IMR-90 (cell line): ENCODE measurements around the gene NXT2. TPM values are rescaled to one million over a fixed set of nuclear protein-coding genes. Genes with fewer than 3 reads are reported as not detected.

ENCODE experiments used
- ATAC-seq: fragments of 200-7000 bp; cut with Tn5 transposase; 2 replicates; pipeline ENCODE4 v1.9.1; 2020; ENCODE audit warnings: low read depth, mild to moderate bottlenecking, moderate library complexity
- BruUV-seq: library from RNA; stranded (reverse); fragments of 400-500 nt; replicated peaks from 2 replicates; lab custom pipeline; 2021; lab: Mats Ljungman, UMichigan
- CTCF ChIA-PET: fragments of 300-600 bp; formaldehyde crosslinking; extraction: SDS; loops from one replicate; lab custom pipeline; 2021; ENCODE audit warnings: antibody characterized with exemption; lab: Yijun Ruan, JAX
- POLR2A ChIA-PET: fragments of 300-600 bp; sonication (Branson Sonifier 250); formaldehyde crosslinking; loops from one replicate; lab custom pipeline; 2022; ENCODE audit warnings: antibody characterized with exemption; ENCODE audit not compliant: unreplicated experiment; lab: Charles Lee
- DNase-seq: peaks from one replicate; pipeline ENCODE4 v3.0.0; 2013
- H2AFZ ChIP-seq: replicated peaks from 2 replicates; pipeline ENCODE3; 2013; ENCODE audit warnings: low read length, mild to moderate bottlenecking; ENCODE audit not compliant: poor library complexity
- H2AK5ac ChIP-seq: 2 replicates; pipeline ENCODE4 v1.6.1; 2013; ENCODE audit warnings: low read depth, low read length, inconsistent platforms
- H2AK9ac ChIP-seq: replicated peaks from 2 replicates; pipeline ENCODE3; 2013; ENCODE audit warnings: mild to moderate bottlenecking, low read depth, low read length, moderate library complexity; ENCODE audit not compliant: poor library complexity
- H2BK120ac ChIP-seq: 2 replicates; pipeline ENCODE4 v1.6.1; 2013; ENCODE audit warnings: low read depth, low read length, inconsistent platforms
- H2BK15ac ChIP-seq: 3 replicates; pipeline ENCODE4 v1.6.1; 2013; ENCODE audit warnings: low read depth, low read length, inconsistent platforms
- H2BK20ac ChIP-seq: 2 replicates; pipeline ENCODE4 v1.6.1; 2013; ENCODE audit warnings: low read depth, mild to moderate bottlenecking, inconsistent platforms, low read length, moderate library complexity
- H2BK5ac ChIP-seq: 2 replicates; pipeline ENCODE4 v1.6.1; 2013; ENCODE audit warnings: mild to moderate bottlenecking, low read depth, low read length, inconsistent platforms; ENCODE audit not compliant: poor library complexity, severe bottlenecking
- H3K14ac ChIP-seq: replicated peaks from 2 replicates; pipeline ENCODE4 v1.6.1; 2013; ENCODE audit warnings: low read depth, low read length, inconsistent platforms
- H3K18ac ChIP-seq: 2 replicates; pipeline ENCODE4 v1.6.1; 2013; ENCODE audit warnings: low read depth, low read length, control low read depth
- H3K23ac ChIP-seq: 2 replicates; pipeline ENCODE4 v1.6.1; 2013; ENCODE audit warnings: low read depth, low read length, inconsistent platforms
- H3K27ac ChIP-seq: 2 replicates; pipeline ENCODE4 v1.5.1; 2013; ENCODE audit warnings: mild to moderate bottlenecking, control low read depth, low read length; ENCODE audit not compliant: insufficient read depth
- H3K27me3 ChIP-seq: 2 replicates; pipeline ENCODE4 v1.6.1; 2013; ENCODE audit warnings: low read length; ENCODE audit not compliant: control insufficient read depth, insufficient read depth
- H3K36me3 ChIP-seq: 2 replicates; pipeline ENCODE4 v1.6.1; 2013; ENCODE audit warnings: low read length, mixed read lengths; ENCODE audit not compliant: control insufficient read depth, insufficient read depth
- H3K4ac ChIP-seq: 2 replicates; pipeline ENCODE4 v1.6.1; 2013; ENCODE audit warnings: low read depth, low read length, inconsistent platforms
- H3K4me1 ChIP-seq: 2 replicates; pipeline ENCODE4 v1.6.1; 2013; ENCODE audit warnings: low read length, mixed read lengths; ENCODE audit not compliant: control insufficient read depth, insufficient read depth
- H3K4me2 ChIP-seq: 2 replicates; pipeline ENCODE4 v1.6.1; 2013; ENCODE audit warnings: low read depth, mild to moderate bottlenecking, control low read depth, low read length, moderate library complexity
- H3K4me3 ChIP-seq: 2 replicates; pipeline ENCODE4 v1.5.1; 2013; ENCODE audit warnings: low read depth, mild to moderate bottlenecking, control low read depth, low read length, moderate library complexity; ENCODE audit not compliant: insufficient read depth
- H3K56ac ChIP-seq: 2 replicates; pipeline ENCODE4 v1.6.1; 2013; ENCODE audit warnings: low read length, inconsistent platforms; ENCODE audit not compliant: insufficient read depth; ENCODE audit errors: extremely low read depth
- H3K79me1 ChIP-seq, 2 experiments: 2 replicates each; pipeline ENCODE4 v1.6.1; 2013; ENCODE audit warnings: low read length in 2 of 2, inconsistent platforms in 1 of 2, low read depth in 1 of 2
- H3K9ac ChIP-seq: 2 replicates; pipeline ENCODE4 v1.6.1; 2013; ENCODE audit warnings: low read depth, low read length, control low read depth
- H3K9me1 ChIP-seq: 2 replicates; pipeline ENCODE4 v1.6.1; 2013; ENCODE audit warnings: low read length, inconsistent platforms; ENCODE audit not compliant: insufficient read depth
- H3K9me3 ChIP-seq: 2 replicates; pipeline ENCODE4 v1.6.1; 2013; ENCODE audit warnings: low read length; ENCODE audit not compliant: control insufficient read depth, insufficient read depth
- H4K20me1 ChIP-seq: 2 replicates; pipeline ENCODE4 v1.6.1; 2013; ENCODE audit warnings: low read length, inconsistent platforms; ENCODE audit not compliant: insufficient read depth
- H4K5ac ChIP-seq: 2 replicates; pipeline ENCODE4 v1.6.1; 2013; ENCODE audit warnings: mild to moderate bottlenecking, low read depth, low read length, control low read depth
- H4K8ac ChIP-seq, 2 experiments: 2 replicates each; pipeline ENCODE4 v1.6.1; 2013; ENCODE audit warnings: low read depth in 2 of 2, low read length in 2 of 2, control low read depth in 1 of 2, inconsistent platforms in 1 of 2
- H4K91ac ChIP-seq: 2 replicates; pipeline ENCODE4 v1.6.1; 2013; ENCODE audit warnings: low read depth, low read length, inconsistent platforms; ENCODE audit not compliant: insufficient read depth
- BHLHE40 ChIP-seq: fragments of 150-350 bp; IDR thresholded peaks from 2 replicates; pipeline ENCODE4 v1.6.1; 2016; ENCODE audit warnings: mild to moderate bottlenecking, low read depth, low read length
- CHD1 ChIP-seq: IDR thresholded peaks from 2 replicates; pipeline ENCODE4 v1.6.1; 2012; ENCODE audit warnings: low read depth, low read length, improper control_type of control experiment
- POLR2A ChIP-seq: IDR thresholded peaks from 2 replicates; pipeline ENCODE4 v1.6.1; 2012; ENCODE audit warnings: mild to moderate bottlenecking, low read depth, low read length
- RAD21 ChIP-seq: IDR thresholded peaks from 2 replicates; pipeline ENCODE4 v1.6.1; 2012; ENCODE audit warnings: low read length, improper control_type of control experiment
- WGBS, 2 experiments: methylation state at CpG; one replicate each; pipeline versions ENCODE4 v1.1.5 to v1.1.7; 2013; ENCODE audit warnings: missing lambda C conversion rate in 2 of 2; ENCODE audit not compliant: insufficient read length in 1 of 2; ENCODE audit errors: extremely low coverage in 2 of 2; 5-methylcytosine and 5-hydroxymethylcytosine counted together
- dilution Hi-C: fragments of 300-500 bp; cut with HindIII; formaldehyde crosslinking; loops from one replicate; pipeline ENCODE4 v1.14.3; 2018; ENCODE audit warnings: low sequenced_read_pairs; ENCODE audit not compliant: unreplicated experiment
- in situ Hi-C: fragments of 300-500 bp; cut with MboI; formaldehyde crosslinking; loops from 3 replicates; pipeline ENCODE4 v1.14.3; 2019; ENCODE audit warnings: low sequenced_read_pairs, inconsistent platforms, mixed read lengths
- intact Hi-C: fragments of 100-400 bp; cut with micrococcal nuclease; formaldehyde crosslinking; loops from 2 replicates; pipeline ENCODE4 v1.10.0; 2022
- polyA plus RNA-seq, 3 experiments: library from polyadenylated mRNA; depleted of rRNA; stranded (reverse); fragments of >200 nt; gene quantifications; 2 replicates each; pipeline ENCODE4 v1.2.3, GENCODE V29; 2012; ENCODE audit warnings: low replicate concordance in 1 of 3
- total RNA-seq: library from RNA; depleted of rRNA; stranded (reverse); fragments of >200 nt; gene quantifications from 2 replicates; pipeline ENCODE4 v1.2.3, GENCODE V29; 2012

Gene NXT2
- total and polyA plus RNA-seq, 2 of the 4 experiments (the other 2 are of a cell fraction): 3.6 to 8.1 TPM

DNA sequence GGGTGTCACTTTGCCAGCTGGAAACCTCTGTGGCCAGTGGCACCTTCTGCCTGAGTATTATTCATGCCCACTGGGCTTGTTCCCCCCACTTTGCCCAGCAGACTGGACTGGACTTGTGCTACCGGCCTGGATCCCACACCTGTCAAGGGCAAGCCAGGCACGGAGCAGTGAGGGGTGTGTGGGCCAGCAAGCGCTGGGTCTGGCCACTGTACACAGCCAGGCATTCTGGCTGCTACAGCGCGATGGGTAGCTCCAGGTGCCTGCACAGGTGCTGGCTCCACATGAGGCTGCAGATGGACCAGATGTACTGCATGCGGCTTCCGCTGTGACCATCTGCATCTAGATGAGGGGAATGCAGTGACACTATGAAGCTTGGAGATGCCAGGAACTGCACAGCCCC is 48.8 kb downstream of the NXT2 start:
- no peak for DNase-seq
- Histone ChIP-seq H2BK5ac (no peak overlapping the region), H2BK15ac (no peak overlapping the region), H3K56ac (no peak overlapping the region), H2AK9ac (no peak overlapping the region), H3K4me3 (no peak overlapping the region), H3K23ac (no peak overlapping the region), H3K27me3 (peaks cover 18% of the 10 kb centered on the region), H4K8ac (no peak overlapping the region), H2BK120ac (no peak overlapping the region), H3K9me1 (no peaks in the 10 kb centered on the region), H2AK5ac (no peak overlapping the region), H3K18ac (no peak overlapping the region), H3K4me2 (no peak overlapping the region), H3K4ac (no peak overlapping the region), H4K20me1 (no peaks in the 10 kb centered on the region), H3K4me1 (no peaks in the 10 kb centered on the region), H3K36me3 (no peaks in the 10 kb centered on the region), H3K79me1 (no peaks in the 10 kb centered on the region), H3K14ac (no peak overlapping the region), H2AFZ (no peak overlapping the region), H3K27ac (no peak overlapping the region), H4K91ac (no peak overlapping the region), H4K5ac (no peak overlapping the region), H3K9me3 (no peaks in the 10 kb centered on the region), H2BK20ac (no peak overlapping the region), H3K9ac (no peak overlapping the region)
- in situ Hi-C loops: no loop called here
- 52% methylated on average over 5 of the region's 7 CpGs; no CpG with 5 or more reads in 1 of the 2 experiments for WGBS, 2 experiments
- no peak for TF ChIP-seq CHD1
- no peak for TF ChIP-seq RAD21
- TF ChIP-seq POLR2A: no peak
- no peak for TF ChIP-seq BHLHE40
- no TSS peak for BruUV-seq
- intact Hi-C loops: no loop called here
- ChIA-PET POLR2A (no interaction called here), CTCF (no interaction called here)
- dilution Hi-C loops: no loop called here
- no peak for ATAC-seq
